ENCODE data around the gene RGS7. TPM values are rescaled to one million over a fixed set of nuclear protein-coding genes. Genes with fewer than 3 reads are reported as not detected.

RGS7 gene
- total and polyA plus RNA-seq, 2 of the 8 experiments (the other 6 are each of a cell fraction or from before 2014, with no cell fraction given) = 1.6 to 3.0 TPM

GRCh38 chr1:241396747-241397681, 40.0 kb upstream of the RGS7 start (continued):
- TF ChIP-seq TAF1 (IDR thresholded peaks at IDR 0.05; ENCODE audit: low read depth, low read length) = no peak
- TF ChIP-seq CBX8 (IDR thresholded peaks at IDR 0.05; ENCODE audit: borderline replicate concordance, low read depth, low read length) = no peak
- TF ChIP-seq FOSL1 (IDR thresholded peaks at IDR 0.05; ENCODE audit: insufficient read depth, low read depth, low read length) = no peak
- no peak for TF ChIP-seq SP2 (IDR thresholded peaks at IDR 0.05; ENCODE audit: low read length)
